Panc1 (cell line): ENCODE results near the gene CFAP20DC.

Experiments used
- CTCF ChIP-seq: fragments of 450-650 bp; IDR thresholded peaks from 2 replicates; pipeline ENCODE4 v1.5.1; 2017; ENCODE audit warnings: mild to moderate bottlenecking
- POLR2AphosphoS5 ChIP-seq: IDR thresholded peaks from 2 replicates; pipeline ENCODE4 v1.6.1; 2012; ENCODE audit warnings: mild to moderate bottlenecking, low read depth, low read length, moderate library complexity
- REST ChIP-seq, 2 experiments: IDR thresholded peaks; 2 replicates each; pipeline ENCODE4 v1.6.1; 2011 to 2012; ENCODE audit warnings: low read depth in 2 of 2, control low read depth in 1 of 2, low read length in 1 of 2, mild to moderate bottlenecking in 1 of 2, moderate library complexity in 1 of 2; ENCODE audit not compliant: insufficient read depth in 1 of 2
- TCF7L2 ChIP-seq: IDR thresholded peaks from 2 replicates; pipeline ENCODE4 v1.6.1; 2011; ENCODE audit warnings: mild to moderate bottlenecking, low read depth, low read length, inconsistent platforms

GRCh38 chr3:59064276-59064675 lies 14.5 kb upstream of the CFAP20DC start:
- TF ChIP-seq CTCF (peak; percentile 24), POLR2AphosphoS5 (no peak), REST (IDR thresholded peaks at IDR 0.05; ENCODE audit: insufficient read depth in 1 of 2, low read depth in 2 of 2, low read length in 1 of 2) (no peak), TCF7L2 (no peak)
